ENCODE results near the gene FOXP1. TPM values are rescaled to one million over a fixed set of nuclear protein-coding genes. Genes with fewer than 3 reads are reported as not detected.

The FOXP1 gene
- total and polyA plus RNA-seq, 2 of the 13 experiments (the other 11 are each of a cell fraction or from before 2014, with no cell fraction given): 40.4 to 59.0 TPM

DNA sequence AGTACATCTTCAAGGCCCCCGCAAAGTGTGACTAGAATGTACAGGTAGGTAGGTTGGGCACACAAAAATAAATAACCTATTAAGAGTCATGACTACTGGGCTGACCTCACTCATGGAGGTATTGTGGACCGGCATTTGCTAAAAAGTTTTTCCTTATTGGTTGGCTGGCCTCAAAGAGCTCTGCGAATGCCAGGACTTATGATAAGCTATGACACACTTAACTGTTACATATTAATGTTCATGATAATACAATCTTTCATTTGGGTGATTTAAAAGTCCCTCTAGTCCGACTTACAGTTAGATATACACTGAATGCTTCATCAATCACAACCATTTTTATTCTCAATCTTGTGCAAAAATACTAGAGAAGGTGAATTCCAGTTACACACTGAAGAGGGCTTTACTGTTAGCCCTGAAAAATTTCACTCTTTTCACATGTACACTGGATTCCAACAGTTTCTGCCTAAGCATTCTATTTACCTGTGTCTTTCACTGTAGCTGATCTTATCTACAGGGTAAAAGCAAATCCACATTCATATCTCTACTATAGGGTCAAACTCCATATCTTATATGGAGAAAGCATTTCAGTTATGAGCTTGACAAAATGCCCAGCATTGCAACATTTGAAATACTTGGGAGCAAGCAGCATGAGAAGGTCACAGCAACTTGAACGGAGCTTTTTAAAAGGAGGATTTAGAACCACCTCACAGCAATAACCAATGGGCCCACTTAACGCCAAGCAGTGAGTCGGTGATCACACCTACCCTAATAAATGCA, 329.1 kb downstream of the FOXP1 start (continued):
- TF ChIP-seq, protein P1, sequence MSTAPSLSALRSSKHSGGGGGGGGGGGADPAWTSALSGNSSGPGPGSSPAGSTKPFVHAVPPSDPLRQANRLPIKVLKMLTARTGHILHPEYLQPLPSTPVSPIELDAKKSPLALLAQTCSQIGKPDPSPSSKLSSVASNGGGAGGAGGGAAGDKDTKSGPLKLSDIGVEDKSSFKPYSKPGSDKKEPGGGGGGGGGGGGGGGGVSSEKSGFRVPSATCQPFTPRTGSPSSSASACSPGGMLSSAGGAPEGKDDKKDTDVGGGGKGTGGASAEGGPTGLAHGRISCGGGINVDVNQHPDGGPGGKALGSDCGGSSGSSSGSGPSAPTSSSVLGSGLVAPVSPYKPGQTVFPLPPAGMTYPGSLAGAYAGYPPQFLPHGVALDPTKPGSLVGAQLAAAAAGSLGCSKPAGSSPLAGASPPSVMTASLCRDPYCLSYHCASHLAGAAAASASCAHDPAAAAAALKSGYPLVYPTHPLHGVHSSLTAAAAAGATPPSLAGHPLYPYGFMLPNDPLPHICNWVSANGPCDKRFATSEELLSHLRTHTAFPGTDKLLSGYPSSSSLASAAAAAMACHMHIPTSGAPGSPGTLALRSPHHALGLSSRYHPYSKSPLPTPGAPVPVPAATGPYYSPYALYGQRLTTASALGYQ (CRISPR knock-in tag; IDR thresholded peaks at IDR 0.05): 0 out of 2 replicates have a peak, but pooled peaks have one; percentile 23
- TF ChIP-seq ZBTB7B (CRISPR knock-in tag; IDR thresholded peaks at IDR 0.05) (no peak), MEIS2 (CRISPR knock-in tag; IDR thresholded peaks at IDR 0.05) (no peak), SP2 (CRISPR knock-in tag; IDR thresholded peaks at IDR 0.05) (no peak), ZNF101 (CRISPR knock-in tag; IDR thresholded peaks at IDR 0.05; ENCODE audit: borderline replicate concordance, low read depth) (no peak), RBM39 (IDR thresholded peaks at IDR 0.05; ENCODE audit: low read depth, low read length, poor library complexity, severe bottlenecking) (no peak), RFXAP (CRISPR knock-in tag; IDR thresholded peaks at IDR 0.05; ENCODE audit: borderline replicate concordance) (no peak), XBP1 (CRISPR knock-in tag; IDR thresholded peaks at IDR 0.05) (no peak), ZNF343 (CRISPR knock-in tag; IDR thresholded peaks at IDR 0.05) (no peak), SOX13 (IDR thresholded peaks at IDR 0.05) (no peak), SOX13 (CRISPR knock-in tag; conservative IDR thresholded peaks at IDR 0.05 in 1 of 2, IDR thresholded peaks at IDR 0.05 in 1 of 2) (peak in 1 of 2 experiments; percentile 84; a peak in 2 of 4 replicates), KDM6A (CRISPR knock-in tag; IDR thresholded peaks at IDR 0.05; ENCODE audit: low read depth) (peak; percentile 72; the same call in 1 of the 2 replicates), RARG (CRISPR knock-in tag; IDR thresholded peaks at IDR 0.05; ENCODE audit: low read depth) (no peak), ELF1 (CRISPR knock-in tag; IDR thresholded peaks at IDR 0.05) (no peak)
- TF ChIP-seq, protein P2, sequence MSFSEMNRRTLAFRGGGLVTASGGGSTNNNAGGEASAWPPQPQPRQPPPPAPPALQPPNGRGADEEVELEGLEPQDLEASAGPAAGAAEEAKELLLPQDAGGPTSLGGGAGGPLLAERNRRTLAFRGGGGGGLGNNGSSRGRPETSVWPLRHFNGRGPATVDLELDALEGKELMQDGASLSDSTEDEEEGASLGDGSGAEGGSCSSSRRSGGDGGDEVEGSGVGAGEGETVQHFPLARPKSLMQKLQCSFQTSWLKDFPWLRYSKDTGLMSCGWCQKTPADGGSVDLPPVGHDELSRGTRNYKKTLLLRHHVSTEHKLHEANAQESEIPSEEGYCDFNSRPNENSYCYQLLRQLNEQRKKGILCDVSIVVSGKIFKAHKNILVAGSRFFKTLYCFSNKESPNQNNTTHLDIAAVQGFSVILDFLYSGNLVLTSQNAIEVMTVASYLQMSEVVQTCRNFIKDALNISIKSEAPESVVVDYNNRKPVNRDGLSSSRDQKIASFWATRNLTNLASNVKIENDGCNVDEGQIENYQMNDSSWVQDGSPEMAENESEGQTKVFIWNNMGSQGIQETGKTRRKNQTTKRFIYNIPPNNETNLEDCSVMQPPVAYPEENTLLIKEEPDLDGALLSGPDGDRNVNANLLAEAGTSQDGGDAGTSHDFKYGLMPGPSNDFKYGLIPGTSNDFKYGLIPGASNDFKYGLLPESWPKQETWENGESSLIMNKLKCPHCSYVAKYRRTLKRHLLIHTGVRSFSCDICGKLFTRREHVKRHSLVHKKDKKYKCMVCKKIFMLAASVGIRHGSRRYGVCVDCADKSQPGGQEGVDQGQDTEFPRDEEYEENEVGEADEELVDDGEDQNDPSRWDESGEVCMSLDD (CRISPR knock-in tag; IDR thresholded peaks at IDR 0.05; ENCODE audit: borderline replicate concordance): no peak
- TF ChIP-seq, protein P3, sequence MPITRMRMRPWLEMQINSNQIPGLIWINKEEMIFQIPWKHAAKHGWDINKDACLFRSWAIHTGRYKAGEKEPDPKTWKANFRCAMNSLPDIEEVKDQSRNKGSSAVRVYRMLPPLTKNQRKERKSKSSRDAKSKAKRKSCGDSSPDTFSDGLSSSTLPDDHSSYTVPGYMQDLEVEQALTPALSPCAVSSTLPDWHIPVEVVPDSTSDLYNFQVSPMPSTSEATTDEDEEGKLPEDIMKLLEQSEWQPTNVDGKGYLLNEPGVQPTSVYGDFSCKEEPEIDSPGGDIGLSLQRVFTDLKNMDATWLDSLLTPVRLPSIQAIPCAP (CRISPR knock-in tag; IDR thresholded peaks at IDR 0.05; ENCODE audit: low read depth): no peak
- TF ChIP-seq, protein P4, sequence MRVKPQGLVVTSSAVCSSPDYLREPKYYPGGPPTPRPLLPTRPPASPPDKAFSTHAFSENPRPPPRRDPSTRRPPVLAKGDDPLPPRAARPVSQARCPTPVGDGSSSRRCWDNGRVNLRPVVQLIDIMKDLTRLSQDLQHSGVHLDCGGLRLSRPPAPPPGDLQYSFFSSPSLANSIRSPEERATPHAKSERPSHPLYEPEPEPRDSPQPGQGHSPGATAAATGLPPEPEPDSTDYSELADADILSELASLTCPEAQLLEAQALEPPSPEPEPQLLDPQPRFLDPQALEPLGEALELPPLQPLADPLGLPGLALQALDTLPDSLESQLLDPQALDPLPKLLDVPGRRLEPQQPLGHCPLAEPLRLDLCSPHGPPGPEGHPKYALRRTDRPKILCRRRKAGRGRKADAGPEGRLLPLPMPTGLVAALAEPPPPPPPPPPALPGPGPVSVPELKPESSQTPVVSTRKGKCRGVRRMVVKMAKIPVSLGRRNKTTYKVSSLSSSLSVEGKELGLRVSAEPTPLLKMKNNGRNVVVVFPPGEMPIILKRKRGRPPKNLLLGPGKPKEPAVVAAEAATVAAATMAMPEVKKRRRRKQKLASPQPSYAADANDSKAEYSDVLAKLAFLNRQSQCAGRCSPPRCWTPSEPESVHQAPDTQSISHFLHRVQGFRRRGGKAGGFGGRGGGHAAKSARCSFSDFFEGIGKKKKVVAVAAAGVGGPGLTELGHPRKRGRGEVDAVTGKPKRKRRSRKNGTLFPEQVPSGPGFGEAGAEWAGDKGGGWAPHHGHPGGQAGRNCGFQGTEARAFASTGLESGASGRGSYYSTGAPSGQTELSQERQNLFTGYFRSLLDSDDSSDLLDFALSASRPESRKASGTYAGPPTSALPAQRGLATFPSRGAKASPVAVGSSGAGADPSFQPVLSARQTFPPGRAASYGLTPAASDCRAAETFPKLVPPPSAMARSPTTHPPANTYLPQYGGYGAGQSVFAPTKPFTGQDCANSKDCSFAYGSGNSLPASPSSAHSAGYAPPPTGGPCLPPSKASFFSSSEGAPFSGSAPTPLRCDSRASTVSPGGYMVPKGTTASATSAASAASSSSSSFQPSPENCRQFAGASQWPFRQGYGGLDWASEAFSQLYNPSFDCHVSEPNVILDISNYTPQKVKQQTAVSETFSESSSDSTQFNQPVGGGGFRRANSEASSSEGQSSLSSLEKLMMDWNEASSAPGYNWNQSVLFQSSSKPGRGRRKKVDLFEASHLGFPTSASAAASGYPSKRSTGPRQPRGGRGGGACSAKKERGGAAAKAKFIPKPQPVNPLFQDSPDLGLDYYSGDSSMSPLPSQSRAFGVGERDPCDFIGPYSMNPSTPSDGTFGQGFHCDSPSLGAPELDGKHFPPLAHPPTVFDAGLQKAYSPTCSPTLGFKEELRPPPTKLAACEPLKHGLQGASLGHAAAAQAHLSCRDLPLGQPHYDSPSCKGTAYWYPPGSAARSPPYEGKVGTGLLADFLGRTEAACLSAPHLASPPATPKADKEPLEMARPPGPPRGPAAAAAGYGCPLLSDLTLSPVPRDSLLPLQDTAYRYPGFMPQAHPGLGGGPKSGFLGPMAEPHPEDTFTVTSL (CRISPR knock-in tag; IDR thresholded peaks at IDR 0.05; ENCODE audit: borderline replicate concordance): peak; percentile 59; the same call in 1 of the 2 replicates
